Subcutaneous adipose tissue (tissue), 4 donors: ENCODE data around the gene FIGLA. TPM values are rescaled to one million over a fixed set of nuclear protein-coding genes. Genes with fewer than 3 reads are reported as not detected.

Experiments used
- total RNA-seq, 4 donors: library from RNA; depleted of rRNA; stranded (reverse); fragments of >200 nt; gene quantifications; one replicate each; pipeline ENCODE4 v1.1.0, GENCODE V29; 2016
- TF ChIP-seq, protein P1 (sequence below): fragments of 450-650 bp; IDR thresholded peaks from one replicate; pipeline ENCODE4 v1.5.1; 2016; ENCODE audit warnings: low read depth, mild to moderate bottlenecking, control low read depth, antibody characterized with exemption, moderate library complexity

Gene FIGLA
- total RNA-seq, 4 donors from 2014 or later: not detected

DNA sequence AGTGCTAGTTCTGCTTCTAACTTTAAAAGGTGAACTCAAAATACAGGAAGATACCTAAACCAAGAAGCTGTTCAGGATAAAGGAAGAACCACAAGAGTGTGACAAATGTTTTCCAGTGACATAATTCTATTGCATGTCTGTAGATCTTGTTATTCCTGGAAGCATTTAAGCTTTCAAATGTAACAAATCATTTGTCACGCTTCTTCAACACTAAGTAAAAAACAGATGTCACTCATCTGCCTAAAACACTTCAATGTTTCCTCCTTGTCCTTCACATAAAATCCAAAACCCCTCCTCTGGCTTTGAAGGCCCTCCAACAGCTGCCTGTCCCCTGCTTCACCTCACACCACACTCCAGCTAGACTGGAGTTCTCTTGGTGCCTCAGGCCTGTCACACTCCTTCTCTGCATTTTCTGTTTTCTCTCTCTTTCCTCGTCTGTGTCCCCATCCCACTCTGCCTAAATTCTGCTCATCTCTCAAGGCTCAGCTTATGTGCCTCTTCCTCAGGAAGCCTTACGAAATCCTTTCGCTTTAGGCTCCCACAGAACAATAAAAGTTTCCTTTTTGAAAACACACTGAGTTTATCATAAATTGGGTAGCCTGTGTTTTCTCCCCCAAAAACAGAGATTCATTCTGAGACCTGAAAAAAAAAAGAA, 36.4 kb upstream of the FIGLA start:
- TF ChIP-seq, protein P1, sequence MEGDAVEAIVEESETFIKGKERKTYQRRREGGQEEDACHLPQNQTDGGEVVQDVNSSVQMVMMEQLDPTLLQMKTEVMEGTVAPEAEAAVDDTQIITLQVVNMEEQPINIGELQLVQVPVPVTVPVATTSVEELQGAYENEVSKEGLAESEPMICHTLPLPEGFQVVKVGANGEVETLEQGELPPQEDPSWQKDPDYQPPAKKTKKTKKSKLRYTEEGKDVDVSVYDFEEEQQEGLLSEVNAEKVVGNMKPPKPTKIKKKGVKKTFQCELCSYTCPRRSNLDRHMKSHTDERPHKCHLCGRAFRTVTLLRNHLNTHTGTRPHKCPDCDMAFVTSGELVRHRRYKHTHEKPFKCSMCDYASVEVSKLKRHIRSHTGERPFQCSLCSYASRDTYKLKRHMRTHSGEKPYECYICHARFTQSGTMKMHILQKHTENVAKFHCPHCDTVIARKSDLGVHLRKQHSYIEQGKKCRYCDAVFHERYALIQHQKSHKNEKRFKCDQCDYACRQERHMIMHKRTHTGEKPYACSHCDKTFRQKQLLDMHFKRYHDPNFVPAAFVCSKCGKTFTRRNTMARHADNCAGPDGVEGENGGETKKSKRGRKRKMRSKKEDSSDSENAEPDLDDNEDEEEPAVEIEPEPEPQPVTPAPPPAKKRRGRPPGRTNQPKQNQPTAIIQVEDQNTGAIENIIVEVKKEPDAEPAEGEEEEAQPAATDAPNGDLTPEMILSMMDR: no peak

DNA sequence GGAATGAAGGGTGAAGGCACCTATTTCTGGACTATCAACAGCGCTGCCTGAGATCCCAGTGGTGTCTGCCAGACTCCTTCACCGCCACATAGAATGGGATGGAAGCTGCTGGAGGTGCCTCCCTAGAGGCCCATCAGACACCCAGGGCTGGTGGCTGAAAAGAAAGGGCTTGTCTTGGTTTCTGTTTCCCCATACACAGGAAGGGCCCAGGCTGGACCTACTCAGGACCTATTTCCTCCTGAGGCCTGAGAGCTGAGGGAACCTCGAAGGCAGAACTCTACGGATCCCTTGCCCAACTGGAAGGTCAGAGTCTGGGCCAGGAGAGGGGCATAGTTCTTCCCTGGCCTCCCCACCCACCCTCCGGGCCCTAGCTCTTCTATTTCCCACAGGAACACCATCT, 32.8 kb upstream of the FIGLA start:
- TF ChIP-seq, protein P1: no peak

DNA sequence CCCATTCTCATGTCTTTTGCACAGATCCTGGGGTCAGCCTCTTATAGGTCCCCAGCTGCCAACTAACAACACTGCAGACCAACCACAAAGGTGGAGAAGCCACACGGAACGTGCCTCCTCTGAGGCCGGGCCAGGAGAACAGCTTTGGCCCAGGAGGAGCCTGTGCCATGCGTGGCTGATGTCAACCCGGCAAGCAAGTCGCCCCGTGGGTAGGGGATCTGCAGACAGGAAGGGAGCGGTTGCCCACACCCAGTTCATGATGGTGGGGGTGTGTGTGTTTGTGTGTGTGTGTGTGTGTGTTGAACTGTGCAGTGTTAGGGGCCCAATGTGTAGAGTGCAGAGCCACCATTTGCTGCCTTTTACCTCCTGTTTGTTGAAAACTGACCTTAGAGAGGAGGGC, 32.4 kb upstream of the FIGLA start:
- TF ChIP-seq, protein P1: no peak

DNA sequence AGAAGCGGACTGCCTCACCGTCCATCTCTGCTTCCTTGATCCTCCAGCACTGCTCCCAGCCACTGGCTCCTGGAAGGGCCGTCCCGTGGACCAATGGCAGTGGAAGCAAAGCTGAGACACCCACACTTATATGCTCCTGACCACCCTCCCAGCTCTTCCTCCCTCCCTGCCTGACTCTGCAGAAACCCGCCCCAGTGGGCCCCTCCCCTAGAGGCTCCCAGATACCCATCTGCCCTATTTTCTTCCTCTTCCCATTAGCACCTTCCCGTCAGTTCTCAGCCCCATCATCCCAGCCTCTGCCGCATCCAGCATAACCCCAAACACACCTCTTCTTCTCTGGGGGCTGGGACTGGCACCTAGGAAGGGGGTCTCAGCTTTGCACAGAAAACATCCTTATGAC, 30.1 kb upstream of the FIGLA start, which contains the start of gene CLEC4F:
CLEC4F (minus strand) TSS at position 101 of the 400 bp plus-strand sequence; CDS start at position 25, 76 bp downstream.
- TF ChIP-seq, protein P1: no peak

DNA sequence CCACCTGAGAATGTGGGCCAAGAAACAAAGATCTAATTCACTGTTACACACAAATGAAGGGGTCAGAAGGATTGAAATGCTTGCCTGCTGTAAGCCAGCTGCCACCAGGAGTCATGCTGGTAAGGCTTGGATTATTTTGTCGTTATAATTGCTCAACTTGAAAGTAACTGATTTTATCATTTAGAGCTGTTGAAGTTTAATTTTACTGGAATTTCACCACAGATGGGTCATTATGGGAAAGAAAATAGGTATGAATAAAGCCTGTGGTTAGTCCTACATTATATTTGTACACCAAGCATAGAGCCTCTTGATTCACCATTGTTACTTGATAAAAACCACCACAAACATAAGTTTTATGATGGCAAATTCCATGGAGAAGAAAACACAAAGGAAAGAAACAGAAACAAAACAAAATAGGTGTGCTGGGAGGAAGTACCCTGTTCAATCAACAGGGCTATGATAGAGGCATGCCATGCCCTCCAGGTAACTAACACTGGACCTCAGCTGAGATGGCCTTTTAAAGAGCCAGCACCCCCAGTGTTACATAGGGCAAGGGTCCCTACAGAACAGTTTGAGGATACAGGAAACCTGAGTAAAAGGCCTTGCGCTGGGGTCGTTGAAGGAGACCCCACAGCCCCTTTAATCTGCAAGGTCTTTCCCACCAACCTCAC, 27.0 kb upstream of the FIGLA start:
- TF ChIP-seq, protein P1: no peak

DNA sequence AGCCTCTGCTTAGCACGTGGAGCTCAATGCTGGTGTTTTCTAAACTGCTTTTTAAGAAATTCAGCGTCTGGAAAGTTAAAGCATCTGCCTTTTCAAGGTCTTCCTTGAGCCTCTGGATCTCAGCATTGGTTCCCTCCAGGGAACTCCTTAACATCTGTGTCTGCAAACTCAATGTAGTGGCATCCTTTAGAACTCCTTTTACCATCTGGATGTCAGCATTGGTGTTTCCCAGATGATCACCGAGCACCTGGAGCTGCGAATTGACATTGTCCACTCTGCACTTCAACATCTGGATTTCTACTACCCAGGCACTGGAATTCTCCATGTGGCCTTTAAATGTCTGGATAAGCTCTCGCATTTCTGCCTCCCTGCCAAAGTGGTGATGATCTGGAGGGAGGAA, 26.3 kb upstream of the FIGLA start:
- TF ChIP-seq, protein P1: no peak
